ENCODE measurements around the gene DNM1. TPM values are rescaled to one million over a fixed set of nuclear protein-coding genes. Genes with fewer than 3 reads are reported as not detected.
A peak's percentile ranks its signal among the peaks of the same experiment; 100 is the strongest.

DNM1 gene
- total RNA-seq (2014; rRNA removed; shearing (Covaris generic)): 83.8 and 87.7 TPM in 2 replicates

DNA sequence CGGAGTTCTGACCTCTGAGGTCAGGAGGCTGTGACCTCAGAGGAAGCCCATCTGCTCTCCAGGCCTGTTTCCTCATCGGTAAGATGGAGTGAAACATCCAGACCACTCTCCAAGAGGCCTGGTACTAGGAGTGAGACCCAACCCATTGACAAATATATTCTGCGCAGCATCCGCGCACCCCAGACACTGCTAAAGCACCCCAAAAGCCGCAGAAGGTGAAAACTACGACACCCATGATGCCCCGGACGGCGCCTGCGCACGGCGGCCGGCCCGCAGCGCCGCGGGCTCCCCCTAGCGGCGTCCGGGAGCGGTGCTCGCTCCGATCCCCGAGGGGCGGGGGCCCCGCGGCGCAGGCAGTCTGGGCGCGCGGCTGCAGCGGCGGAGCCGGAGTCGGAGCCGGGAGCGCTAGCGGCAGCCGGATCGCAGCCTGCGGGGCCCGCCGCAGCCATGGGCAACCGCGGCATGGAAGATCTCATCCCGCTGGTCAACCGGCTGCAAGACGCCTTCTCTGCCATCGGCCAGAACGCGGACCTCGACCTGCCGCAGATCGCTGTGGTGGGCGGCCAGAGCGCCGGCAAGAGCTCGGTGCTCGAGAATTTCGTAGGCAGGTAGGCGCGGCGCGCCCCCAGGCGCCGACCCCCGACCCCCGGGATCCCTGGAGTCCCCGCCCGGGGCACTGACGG lies at the start of gene DNM1:
Gene DNM1, plus strand, starts transcription at position 356 of the 683 bp plus-strand sequence. Its CDS starts 92 bp downstream, at position 448.
- DNase-seq (ENCODE audit: low spot score): peak; percentile 76

DNA sequence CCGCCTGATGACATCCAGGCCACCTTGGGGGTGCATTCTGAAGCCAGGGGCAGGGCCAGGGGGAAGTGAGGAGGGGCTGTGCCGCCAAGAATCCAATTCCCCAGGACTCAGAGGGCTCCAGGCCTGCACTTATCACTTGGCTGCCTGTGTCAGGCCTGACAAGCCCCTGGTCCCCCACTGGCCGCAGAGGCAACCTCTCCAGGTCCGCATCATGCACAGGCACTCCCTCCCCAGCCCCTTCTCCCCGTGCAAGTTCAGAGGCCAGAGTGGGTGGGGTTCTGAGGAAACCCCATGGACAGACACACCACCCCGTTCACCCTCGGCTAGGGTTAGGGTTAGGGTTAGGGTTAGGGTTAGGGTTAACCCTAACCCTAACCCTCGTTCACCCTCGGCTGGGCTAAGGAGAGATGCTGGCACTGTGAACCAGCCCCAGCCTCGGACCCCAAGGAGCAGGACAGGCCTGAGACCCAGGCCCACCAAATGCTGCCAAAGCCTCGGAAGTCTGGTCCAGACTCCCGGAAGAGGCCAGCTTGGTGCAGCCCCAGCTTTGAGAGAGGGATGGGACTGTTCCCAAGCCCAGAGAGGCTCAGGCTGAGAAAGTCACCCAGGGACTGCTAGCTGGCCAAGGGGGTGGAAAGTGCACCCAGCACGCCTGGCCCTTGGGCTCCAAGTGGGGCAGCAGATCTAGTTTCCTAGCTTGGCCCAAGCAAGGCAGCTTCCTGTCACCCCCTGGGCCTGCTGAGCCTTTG lies 49.1 kb upstream of the DNM1 start:
- DNase-seq (ENCODE audit: low spot score): no peak

DNA sequence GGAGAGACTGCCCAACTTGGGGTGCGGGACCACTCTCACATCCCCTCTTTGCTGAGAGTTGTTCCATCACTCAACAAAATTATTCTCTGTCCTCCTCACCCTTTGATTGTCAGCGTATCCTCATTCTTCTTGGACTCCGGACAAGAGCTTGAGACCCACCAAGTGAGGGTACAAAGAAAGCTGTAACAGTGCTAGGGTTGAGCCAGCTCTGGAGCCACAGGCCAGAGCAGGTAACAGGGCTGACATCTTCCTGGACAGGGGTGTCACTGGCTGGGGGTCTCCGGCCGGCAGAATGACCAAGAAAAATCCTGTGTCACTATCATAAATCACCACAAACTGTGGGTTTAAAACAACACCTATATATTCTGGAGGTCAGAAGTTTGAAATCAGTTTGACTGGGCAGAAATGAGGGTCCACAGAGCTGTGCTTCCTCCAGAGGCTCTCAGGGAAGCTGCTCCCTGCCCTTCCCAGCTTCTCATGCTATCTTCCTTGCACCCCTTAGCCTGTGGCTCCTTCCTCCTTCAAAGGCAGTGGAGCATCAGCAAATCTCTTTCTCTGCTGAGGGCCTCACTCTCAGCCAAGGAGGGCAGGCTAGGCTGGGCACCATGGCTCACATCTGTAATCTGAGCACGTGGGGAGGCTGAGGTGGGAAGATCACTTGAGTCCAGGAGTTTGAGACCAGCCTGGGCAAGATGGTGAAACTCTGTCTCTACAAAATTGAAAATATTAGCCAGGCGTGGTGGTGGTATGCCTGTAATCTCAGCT lies 47.3 kb upstream of the DNM1 start:
- DNase-seq (ENCODE audit: low spot score): no peak

DNA sequence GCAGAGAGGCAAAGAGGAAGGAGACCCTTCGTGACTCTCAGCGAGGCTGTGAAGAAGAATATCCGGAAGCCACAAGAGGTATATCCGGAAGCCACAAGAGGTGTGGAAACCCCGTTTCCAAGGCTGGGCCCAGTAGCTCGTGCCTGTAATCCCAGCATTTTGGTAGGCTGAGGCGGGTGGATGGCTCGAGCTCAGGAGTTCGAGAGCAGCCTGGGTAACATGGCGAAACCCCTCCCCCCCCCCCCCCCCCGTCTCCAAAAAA lies 43.7 kb upstream of the DNM1 start:
- DNase-seq (ENCODE audit: low spot score): no peak

DNA sequence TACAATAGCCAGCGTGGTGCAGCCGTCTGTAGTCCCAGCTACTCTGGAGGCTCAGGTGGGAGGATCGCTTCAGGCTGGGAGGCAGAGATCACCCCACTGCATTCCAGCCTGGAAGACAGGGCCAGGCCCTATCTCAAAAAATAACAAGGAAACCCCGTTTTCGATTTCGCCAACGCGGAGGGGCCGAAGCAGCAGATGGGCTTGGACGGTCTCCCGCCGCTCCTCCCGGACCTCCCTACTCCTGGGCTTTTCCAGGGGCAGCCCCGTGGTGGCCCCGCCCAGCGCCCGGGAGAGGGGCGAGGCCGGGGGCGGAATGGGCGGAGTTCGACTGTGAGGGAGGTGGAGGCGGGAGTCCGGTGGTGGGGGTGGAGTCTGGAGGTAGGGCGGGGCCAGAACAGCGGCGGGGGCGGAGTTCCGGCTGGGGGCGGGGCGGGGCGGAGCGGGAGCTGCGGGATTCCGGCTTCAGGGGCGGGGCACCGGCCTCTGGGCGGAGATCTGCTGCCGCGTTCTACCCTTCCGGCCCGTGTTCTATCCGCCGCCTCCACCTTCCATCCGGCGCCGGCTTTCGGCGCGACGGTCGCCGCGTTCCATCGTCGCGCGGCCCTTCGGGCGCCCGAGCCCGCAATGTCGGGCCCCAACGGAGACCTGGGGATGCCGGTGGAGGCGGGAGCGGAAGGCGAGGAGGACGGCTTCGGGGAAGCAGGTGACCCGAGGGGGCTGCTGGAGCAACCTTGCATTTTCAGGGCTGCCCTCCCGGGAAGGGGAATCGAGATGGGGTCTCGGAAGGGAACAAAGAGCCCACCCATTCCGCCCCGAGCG lies 43.2 kb upstream of the DNM1 start, which contains the start of gene BBLN:
Gene BBLN, plus strand, starts transcription at position 482 of the 819 bp plus-strand sequence. Its CDS starts 143 bp downstream, at position 625.
- DNase-seq (ENCODE audit: low spot score): peak; percentile 94

DNA sequence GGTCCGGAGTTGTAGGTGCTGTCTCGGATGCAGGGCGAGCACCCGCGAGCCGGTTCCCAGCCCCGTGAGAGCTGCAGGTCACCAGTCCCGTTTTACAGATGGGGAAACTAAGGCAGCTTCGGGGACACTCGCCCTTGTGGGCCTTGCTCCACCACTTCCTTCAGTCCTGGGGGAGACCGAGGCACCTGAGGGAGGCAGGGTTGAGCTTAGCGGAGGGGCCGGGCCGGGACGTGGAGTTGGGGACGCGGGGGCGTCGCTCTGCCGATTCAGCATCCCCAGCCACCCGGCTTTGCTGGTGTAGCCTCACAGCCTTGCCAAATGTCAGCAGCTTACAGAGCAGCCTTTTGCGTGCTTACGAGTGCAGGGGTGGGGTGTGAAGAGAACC lies 42.6 kb upstream of the DNM1 start:
- no peak for DNase-seq (ENCODE audit: low spot score)

DNA sequence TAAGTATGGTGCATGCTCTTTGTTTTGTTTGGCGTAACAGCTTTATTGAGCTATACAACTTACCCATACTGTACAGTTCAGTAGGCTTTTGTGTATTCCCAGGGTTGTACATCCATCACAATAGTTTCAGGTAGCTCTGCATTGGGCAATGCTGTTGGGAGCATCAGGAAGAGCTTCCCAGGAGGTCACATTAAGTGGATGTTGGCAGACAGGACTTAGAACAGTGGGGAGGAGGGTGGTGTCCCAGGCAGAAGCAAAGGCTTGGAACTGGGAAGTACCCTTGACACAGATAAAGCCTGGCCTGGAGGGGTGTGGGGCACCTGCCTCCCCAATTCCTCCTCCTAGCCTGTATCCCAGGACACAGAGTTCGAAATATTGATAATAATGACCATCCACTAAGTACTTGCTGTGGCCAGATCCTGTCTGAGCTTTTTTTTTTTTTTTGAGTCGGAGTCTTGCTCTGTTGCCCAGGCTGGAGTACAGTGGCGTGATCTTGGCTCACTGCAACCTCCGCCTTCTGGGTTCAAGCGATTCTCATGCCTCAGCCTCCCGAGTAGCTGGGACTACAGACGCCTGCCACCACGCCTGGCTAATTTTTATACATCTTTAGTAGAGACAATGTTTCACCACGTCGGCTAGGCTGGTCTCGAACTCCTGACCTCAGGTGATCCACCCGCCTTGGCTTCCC lies 41.8 kb upstream of the DNM1 start:
- DNase-seq (ENCODE audit: low spot score): no peak

DNA sequence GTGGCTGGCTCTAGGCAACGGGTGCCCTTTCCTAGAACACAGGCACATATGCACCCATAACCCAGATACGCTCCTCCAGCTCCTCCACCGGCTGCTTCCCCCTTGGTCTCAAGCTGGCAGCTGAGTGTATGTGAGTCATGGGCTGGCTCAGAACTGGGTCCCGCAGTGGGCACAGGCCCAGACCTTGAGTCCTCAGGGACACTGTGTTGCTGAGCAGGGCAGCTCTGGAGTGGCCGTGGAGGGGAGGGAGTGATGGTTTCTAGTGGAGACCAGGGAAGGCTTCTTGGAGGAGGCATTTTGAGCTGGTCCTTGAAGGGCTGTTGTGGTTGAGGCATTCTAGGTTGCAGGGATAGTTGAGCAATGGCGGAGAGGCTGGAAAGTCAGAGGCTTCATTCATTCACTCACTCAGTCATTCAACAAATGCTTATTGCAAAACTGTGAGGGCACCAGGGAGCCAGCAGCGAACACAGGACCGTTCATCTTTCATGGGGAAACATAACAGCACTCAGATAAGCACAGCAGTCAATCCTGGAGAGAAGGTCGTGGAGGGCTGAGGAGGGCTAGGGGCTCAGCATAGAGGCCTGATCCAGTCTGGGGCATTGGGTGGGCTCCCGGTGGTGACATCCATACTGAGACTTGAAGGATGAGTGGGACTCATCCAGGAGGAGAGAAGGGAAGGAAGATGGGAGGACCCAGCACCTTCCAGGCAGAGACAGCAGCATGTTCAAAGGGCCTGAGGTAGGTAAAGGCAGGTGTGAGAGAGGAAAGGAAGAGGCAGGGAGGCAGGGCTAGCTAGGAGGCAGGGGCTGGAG lies 40.8 kb upstream of the DNM1 start:
- DNase-seq (ENCODE audit: low spot score): no peak

DNA sequence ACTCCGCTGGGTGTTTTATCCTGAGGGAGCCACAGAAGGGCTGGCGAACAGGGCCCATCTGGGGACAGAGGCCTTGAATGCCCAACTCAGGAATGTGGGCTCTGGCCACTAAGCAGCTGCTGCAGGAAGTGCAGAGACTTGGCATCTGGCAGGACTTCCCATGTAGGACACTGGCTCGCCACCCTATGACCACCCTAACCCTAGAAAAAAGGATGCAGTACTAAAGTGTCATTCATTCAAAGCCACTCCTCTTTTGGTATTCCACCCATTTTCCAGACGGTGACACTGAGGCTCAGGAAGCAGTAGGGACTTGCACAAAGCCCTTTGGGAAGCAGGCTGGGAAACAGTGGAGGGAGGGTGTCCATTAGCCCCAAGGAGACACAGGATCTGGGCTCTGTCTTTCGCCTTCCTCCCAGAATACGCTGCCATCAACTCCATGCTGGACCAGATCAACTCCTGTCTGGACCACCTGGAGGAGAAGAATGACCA lies 40.1 kb upstream of the DNM1 start:
- no peak for DNase-seq (ENCODE audit: low spot score)

DNA sequence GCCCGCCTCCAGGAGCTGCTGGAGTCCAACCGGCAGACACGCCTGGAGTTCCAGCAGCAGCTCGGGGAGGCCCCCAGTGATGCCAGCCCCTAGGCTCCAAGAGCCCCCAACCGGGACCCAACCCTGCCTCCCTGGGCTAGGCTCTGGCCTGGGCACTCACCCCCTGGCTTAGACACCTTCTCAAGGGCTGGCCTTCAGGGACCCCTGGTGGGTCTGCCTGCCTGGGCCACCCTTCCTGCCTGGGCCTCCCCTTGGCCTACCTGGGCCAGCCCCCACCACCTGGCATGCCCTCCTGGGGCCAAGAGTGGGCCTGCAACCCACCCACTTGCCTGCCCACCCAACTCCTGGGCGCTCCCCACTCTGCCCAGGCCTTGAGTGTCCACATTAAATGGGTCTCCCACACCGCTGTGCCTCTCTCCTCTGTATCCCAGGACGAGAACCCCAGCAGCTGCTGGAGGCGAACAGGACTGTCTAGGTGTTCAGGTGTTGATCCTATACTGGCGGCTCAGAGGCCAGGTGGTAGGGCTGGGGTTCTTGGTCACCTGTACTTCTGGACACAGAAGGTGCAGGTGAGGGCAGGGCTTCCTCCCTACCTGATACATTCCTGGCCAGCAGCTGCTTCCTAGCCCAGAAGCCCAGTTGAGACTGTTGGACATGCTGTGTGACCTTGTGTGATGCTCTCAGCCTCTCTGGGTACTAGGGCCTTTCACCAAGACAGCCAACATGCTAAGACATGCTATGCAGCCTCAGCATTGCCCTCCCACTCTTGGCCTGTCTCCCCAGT lies 39.5 kb upstream of the DNM1 start:
- DNase-seq (ENCODE audit: low spot score): no peak

DNA sequence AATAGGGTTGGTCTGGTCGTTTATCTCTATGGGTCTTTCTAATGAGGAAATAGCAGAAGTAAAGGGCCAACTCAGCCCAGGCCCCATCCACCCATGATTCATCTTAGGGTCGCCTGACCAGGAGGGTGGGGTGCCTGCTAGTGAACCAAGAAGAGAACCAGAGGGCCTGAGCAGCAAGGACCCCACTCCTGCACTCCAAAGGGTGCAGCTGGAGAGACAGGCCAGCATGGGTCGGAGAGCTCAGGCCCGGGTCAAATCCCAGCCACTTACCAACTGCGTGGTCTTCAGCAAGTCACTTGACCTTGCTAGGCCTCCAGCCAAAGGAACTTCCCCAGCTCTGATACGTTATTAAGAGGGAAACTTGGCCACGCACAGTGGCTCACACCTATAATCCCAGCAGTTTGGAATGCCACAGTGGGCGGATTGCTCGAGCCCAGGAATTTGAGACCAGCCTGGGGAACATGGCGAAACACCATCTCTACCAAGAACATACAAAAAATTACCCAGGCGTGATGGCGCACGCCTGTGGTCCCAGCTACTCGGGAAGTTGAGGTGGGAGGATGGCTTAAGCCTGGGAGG lies 38.8 kb upstream of the DNM1 start:
- no peak for DNase-seq (ENCODE audit: low spot score)

DNA sequence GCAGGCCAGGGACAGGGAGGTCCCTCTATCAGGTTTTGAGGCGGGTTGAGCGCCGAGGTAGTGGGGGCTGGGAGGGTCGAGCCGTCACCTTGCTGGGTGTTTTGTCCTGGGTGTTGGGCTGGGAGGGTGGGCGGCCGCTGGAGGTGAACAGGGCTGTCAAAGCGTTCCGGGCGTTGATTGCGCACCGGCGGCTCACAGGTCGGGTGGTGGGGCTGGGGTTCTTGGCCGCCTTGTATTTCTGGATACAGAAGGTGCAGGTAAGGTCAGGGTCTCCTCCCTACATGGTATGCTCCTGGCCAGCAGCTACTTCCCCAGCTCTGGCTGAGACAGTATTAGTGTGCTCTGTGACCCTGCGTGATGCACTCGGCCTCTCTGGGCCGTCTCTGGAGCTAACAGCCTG lies 37.0 kb upstream of the DNM1 start:
- DNase-seq (ENCODE audit: low spot score): no peak

DNA sequence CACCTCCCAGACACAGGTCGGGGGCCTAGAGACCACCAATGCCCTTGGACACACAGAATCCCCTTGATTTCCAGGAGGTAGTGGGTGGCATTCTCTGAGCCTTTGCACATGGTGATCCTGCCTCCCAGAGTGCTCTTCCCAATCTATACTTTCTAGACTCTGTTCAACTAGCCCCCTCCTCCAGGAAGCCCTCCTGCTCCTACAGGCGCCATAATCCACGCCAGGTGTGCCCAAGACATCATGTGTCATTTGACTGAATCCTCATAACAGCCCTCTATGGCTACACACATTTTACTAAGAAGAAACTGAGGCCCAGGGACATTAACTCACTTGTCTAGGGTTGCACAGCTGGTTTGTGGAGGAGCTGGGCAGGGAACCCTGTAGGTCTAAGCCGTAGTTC lies 36.0 kb upstream of the DNM1 start:
- DNase-seq (ENCODE audit: low spot score): no peak

DNA sequence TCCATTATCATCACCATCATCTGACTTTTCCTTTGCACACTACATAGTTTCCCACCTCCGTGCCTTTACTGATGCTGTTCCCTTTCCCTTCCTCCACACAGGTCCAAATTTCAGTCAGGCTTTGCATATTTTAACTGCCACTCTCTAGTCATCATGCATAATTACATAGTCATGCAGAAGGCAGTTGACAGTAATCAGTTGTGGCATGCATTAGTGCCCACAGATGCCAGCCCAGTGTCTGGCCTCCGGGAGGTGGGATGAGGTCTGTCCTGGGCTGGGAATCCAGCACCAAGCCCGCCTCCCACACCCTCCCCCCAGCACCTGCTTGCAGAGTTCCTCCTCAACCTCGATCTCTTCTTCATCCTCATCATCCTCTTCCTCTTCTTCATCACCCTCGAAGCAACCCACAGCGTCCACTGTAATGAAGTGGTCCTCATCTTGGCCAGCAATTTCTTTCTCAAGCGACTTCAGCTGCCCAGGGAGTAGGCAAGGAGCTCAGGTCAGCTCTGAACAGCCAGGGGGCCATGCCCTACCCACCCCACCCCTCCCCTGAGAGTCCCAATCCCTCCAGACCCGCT lies 34.4 kb upstream of the DNM1 start:
- DNase-seq (ENCODE audit: low spot score): no peak

DNA sequence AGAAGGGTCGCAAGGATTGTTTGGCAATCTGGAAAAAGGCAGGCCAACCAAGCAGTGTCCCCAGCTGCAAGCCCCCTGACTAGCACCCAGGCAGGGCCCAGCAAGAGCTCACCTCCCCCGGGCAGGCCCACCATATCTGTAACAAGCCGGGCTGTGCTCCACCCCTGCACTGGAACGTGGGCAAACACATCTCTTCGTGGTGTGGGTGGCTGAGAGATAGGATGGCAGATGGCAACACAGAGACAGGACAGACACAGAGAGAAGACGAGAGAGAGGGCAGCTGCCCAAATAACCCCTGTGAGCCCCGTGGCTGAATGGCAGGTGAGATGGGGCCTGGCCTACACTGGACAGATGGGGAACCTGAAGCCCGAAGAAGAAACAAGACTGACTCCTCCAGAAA lies 33.7 kb upstream of the DNM1 start:
- DNase-seq (ENCODE audit: low spot score): no peak

DNA sequence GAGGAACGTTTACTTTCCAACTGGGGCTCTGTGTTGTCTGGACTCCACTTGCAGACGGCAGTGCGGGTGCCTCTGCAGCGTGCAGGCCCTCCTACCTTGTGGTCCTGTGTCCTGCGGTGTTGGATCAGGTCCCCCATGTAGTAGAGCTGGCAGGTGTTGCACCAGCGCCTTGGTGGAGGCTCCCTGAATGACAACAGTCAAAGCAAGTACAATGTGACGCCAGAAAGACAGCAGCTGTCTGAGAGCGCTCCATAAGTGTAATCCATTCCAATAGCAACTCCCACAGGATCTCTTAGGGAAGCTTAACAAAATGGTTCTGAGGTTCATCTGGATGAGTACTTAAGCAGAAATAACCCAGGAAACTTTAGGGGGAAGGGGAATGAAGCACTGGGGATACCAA lies 33.3 kb upstream of the DNM1 start:
- DNase-seq (ENCODE audit: low spot score): no peak

DNA sequence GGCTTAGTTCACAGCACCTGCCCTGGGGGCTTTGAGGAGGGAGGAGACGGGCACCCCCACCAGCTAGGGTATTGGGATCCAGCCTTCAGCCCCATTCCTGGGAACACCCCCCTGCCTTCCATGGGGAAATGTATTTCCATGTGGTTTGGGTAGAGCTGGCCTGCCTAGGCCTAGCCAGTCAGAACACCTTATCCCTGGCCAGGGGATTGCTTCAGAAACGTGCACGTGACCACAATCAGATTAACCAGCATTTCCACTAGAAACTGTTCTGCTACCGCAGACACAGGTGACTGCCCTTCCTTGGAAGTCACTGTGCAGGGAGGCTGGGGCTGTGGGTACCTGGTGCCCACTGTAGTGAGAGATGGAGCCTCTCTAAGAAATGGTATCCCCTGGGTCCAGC lies 29.1 kb upstream of the DNM1 start:
- DNase-seq (ENCODE audit: low spot score): no peak

DNA sequence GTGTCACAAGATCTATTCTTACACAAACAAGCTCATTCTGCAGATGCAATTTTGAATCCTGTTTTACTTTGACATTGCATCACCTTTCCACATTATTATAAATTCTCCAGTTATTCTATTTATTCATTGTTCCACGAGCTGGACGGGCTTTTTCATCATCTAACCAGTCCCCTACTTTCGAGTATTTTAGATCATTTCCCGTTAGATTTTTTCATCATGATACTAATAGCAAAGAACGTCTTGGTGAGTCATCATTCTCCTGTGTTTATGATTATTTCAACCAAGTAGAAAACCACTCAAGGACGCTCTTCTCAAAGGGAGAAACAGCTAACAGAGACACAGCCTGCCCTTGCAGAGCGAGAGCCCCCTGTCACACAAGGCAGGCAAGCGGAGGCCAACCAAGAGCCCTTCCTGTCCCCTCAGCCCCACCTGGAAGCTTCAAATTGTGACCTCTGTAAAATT lies 28.0 kb upstream of the DNM1 start:
- DNase-seq (ENCODE audit: low spot score): no peak

DNA sequence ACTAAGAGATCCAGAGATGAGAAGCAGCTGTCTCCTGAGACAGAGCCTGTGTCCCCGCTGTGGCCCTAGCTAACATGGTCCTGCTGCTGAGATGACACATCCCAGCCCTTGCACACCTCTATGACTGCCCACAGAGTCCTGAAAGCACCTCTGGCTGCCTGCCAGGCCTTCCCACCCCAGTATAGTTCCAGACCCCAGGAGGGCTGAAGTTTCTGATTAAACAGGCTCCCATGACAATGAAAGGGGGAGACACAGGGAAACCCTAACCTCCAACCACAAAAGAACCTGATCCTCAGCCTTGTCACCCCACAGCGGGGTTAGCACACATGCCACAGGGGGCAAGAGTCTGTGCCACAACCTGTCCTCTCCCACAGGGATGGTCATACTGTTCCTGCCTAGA lies 27.5 kb upstream of the DNM1 start:
- no peak for DNase-seq (ENCODE audit: low spot score)
